Measurements from ENCODE around the gene NRXN3. TPM values are rescaled to one million over a fixed set of nuclear protein-coding genes. Genes with fewer than 3 reads are reported as not detected.

NRXN3 gene
- total RNA-seq, 1 experiment from 2014 or later, result not detected

- no peak for DNase-seq
- no TSS peak for BruUV-seq (replicated peaks)
- ChIA-PET CTCF (interaction anchor here (0.5 kb wide), 1 partner anchor 284 kb away, joined by 3 read pairs; no protein-coding TSS in a partner anchor), POLR2A (ENCODE audit: unreplicated experiment) (no interaction called here)
- no peak overlapping the region for H3K4me3 ChIP-seq
- H3K79me2 ChIP-seq (ENCODE audit: low read depth), result no peaks in the 10 kb centered on the region
- H2AFZ ChIP-seq, result no peak overlapping the region
- H3K27ac ChIP-seq, result no peak overlapping the region
- H3K4me1 ChIP-seq (replicated peaks; ENCODE audit: insufficient read depth), result no peaks in the 10 kb centered on the region
- intact Hi-C loops (cut with micrococcal nuclease; ENCODE audit: unreplicated experiment), result loop anchor here (5.0 kb wide), 1 partner anchor 52 kb away; no protein-coding TSS in a partner anchor
- H3F3A ChIP-seq (ENCODE audit: insufficient read depth, low read depth), result no peaks in the 10 kb centered on the region
- peaks cover 60% of the 10 kb centered on the region for H3K27me3 ChIP-seq (ENCODE audit: insufficient read depth, low read depth)
- TF ChIP-seq EZH2 (IDR thresholded peaks at IDR 0.05; ENCODE audit: low read depth), result no peak
- TF ChIP-seq, protein P1, sequence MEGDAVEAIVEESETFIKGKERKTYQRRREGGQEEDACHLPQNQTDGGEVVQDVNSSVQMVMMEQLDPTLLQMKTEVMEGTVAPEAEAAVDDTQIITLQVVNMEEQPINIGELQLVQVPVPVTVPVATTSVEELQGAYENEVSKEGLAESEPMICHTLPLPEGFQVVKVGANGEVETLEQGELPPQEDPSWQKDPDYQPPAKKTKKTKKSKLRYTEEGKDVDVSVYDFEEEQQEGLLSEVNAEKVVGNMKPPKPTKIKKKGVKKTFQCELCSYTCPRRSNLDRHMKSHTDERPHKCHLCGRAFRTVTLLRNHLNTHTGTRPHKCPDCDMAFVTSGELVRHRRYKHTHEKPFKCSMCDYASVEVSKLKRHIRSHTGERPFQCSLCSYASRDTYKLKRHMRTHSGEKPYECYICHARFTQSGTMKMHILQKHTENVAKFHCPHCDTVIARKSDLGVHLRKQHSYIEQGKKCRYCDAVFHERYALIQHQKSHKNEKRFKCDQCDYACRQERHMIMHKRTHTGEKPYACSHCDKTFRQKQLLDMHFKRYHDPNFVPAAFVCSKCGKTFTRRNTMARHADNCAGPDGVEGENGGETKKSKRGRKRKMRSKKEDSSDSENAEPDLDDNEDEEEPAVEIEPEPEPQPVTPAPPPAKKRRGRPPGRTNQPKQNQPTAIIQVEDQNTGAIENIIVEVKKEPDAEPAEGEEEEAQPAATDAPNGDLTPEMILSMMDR (conservative IDR thresholded peaks at IDR 0.05), result no peak
- no peak overlapping the region for H3K4me2 ChIP-seq
- H4K20me1 ChIP-seq (ENCODE audit: insufficient read depth), result peaks cover 4% of the 10 kb centered on the region; the same call in 1 of the 2 replicates
- H3K9me2 ChIP-seq (ENCODE audit: insufficient read depth), result no peaks in the 10 kb centered on the region
- H3K9me3 ChIP-seq (ENCODE audit: insufficient read depth, low read depth), result no peaks in the 10 kb centered on the region
- H3K36me3 ChIP-seq (ENCODE audit: low read depth), result no peaks in the 10 kb centered on the region
Measured at GRCh38 chr14:78849952-78850351, 679.8 kb downstream of the NRXN3 start.

DNA sequence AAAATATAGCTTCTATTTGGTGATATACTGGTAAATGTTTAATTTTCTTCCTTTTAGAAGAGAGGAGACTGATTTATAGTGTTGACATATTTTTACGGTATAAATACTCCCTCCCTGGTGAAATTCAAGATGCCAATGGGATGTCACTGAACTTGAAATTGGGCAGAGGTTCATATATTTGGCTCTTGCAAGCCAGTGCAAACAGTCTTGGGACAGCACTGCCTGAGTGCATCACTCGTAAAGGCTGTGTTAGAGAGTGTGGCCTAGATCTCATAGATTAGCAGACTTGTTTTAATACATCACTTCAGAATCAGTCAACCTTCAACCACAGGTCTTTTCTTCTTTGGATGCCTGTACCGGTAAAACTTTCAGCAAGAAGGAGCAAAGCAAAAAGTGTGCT lies 681.0 kb downstream of the NRXN3 start:
- no peak overlapping the region for H3K4me2 ChIP-seq
- TF ChIP-seq, protein P1 (conservative IDR thresholded peaks at IDR 0.05), result no peak
- no peak for TF ChIP-seq EZH2 (IDR thresholded peaks at IDR 0.05; ENCODE audit: low read depth)
- no peaks in the 10 kb centered on the region; the same call in 1 of the 2 replicates for H3K9me3 ChIP-seq (ENCODE audit: insufficient read depth, low read depth)
- intact Hi-C loops (cut with micrococcal nuclease; ENCODE audit: unreplicated experiment), result no loop called here
- POLR2A ChIA-PET (ENCODE audit: unreplicated experiment), result no interaction called here
- H3K4me1 ChIP-seq (replicated peaks; ENCODE audit: insufficient read depth), result no peaks in the 10 kb centered on the region
- no peaks in the 10 kb centered on the region for H3F3A ChIP-seq (ENCODE audit: insufficient read depth, low read depth)
- H3K36me3 ChIP-seq (ENCODE audit: low read depth), result no peaks in the 10 kb centered on the region
- H3K9me2 ChIP-seq (ENCODE audit: insufficient read depth), result no peaks in the 10 kb centered on the region
- H4K20me1 ChIP-seq (ENCODE audit: insufficient read depth), result peaks cover 4% of the 10 kb centered on the region; the same call in 1 of the 2 replicates
- no TSS peak for BruUV-seq (replicated peaks)
- H3K27ac ChIP-seq, result no peak overlapping the region
- CTCF ChIA-PET, result no interaction called here
- H3K4me3 ChIP-seq, result no peak overlapping the region
- no peaks in the 10 kb centered on the region for H3K79me2 ChIP-seq (ENCODE audit: low read depth)
- H3K27me3 ChIP-seq (ENCODE audit: insufficient read depth, low read depth), result peaks cover 50% of the 10 kb centered on the region
- no peak overlapping the region for H2AFZ ChIP-seq
- no peak for DNase-seq

GRCh38 chr14:78852040-78852439 lies 681.9 kb downstream of the NRXN3 start:
- no peaks in the 10 kb centered on the region; the same call in 1 of the 2 replicates for H3K9me3 ChIP-seq (ENCODE audit: insufficient read depth, low read depth)
- H3K79me2 ChIP-seq (ENCODE audit: low read depth), result no peaks in the 10 kb centered on the region
- DNase-seq, result no peak
- no peaks in the 10 kb centered on the region for H3K9me2 ChIP-seq (ENCODE audit: insufficient read depth)
- TF ChIP-seq EZH2 (IDR thresholded peaks at IDR 0.05; ENCODE audit: low read depth), result no peak
- TF ChIP-seq, protein P1 (conservative IDR thresholded peaks at IDR 0.05), result no peak
- no peak overlapping the region for H2AFZ ChIP-seq
- ChIA-PET CTCF (no interaction called here), POLR2A (ENCODE audit: unreplicated experiment) (interaction anchor here (0.5 kb wide), 1 partner anchor 98 kb away, joined by 5 read pairs; no protein-coding TSS in a partner anchor)
- no TSS peak for BruUV-seq (replicated peaks)
- no peak overlapping the region for H3K4me3 ChIP-seq
- intact Hi-C loops (cut with micrococcal nuclease; ENCODE audit: unreplicated experiment), result no loop called here
- H3K36me3 ChIP-seq (ENCODE audit: low read depth), result no peaks in the 10 kb centered on the region
- no peaks in the 10 kb centered on the region for H3K4me1 ChIP-seq (replicated peaks; ENCODE audit: insufficient read depth)
- no peak overlapping the region for H3K27ac ChIP-seq
- peaks cover 48% of the 10 kb centered on the region for H3K27me3 ChIP-seq (ENCODE audit: insufficient read depth, low read depth)
- no peak overlapping the region for H3K4me2 ChIP-seq
- no peaks in the 10 kb centered on the region for H3F3A ChIP-seq (ENCODE audit: insufficient read depth, low read depth)
- H4K20me1 ChIP-seq (ENCODE audit: insufficient read depth), result peaks cover 4% of the 10 kb centered on the region; the same call in 1 of the 2 replicates

All from PC-9 (cell line).